ENCODE results near the gene PSAP.
"Not testable (repeated sequence)": the region's sequence is repeated elsewhere in the genome, so short reads cannot be mapped to it uniquely, and the experiment has no call there.

Gene PSAP
- 184 to 210 reads per million in 2 donors for total RNA-seq

GRCh38 chr10:71850743-71851464, at the start of gene PSAP:
Gene PSAP (minus strand): TSS chr10:71851251. CDS start chr10:71851221, 30 bp downstream.
- DNase-seq: peak; percentile 97 to 98 (median 97)

GRCh38 chr10:71900441-71901180, 49.6 kb upstream of the PSAP start:
- DNase-seq: no peak

- no peak for DNase-seq
These were observed 48.8 kb upstream of the PSAP start for GRCh38 chr10:71899665-71900412.

- DNase-seq: not testable (repeated sequence)
These were observed 47.3 kb upstream of the PSAP start for GRCh38 chr10:71898346-71898745.

- no peak for DNase-seq
These were observed 42.9 kb upstream of the PSAP start for GRCh38 chr10:71893920-71894319.

GRCh38 chr10:71893258-71893815, 42.3 kb upstream of the PSAP start:
- DNase-seq: no peak

- no peak for DNase-seq
These were observed 40.4 kb upstream of the PSAP start for GRCh38 chr10:71891437-71891836.

- DNase-seq: no peak
These were observed 38.4 kb upstream of the PSAP start for GRCh38 chr10:71889388-71889987.

- DNase-seq: peak in 3 of 5 experiments; percentile 7 to 58 (median 33)
These were observed 37.8 kb upstream of the PSAP start for GRCh38 chr10:71888623-71889387.

- no peak for DNase-seq
These were observed 37.2 kb upstream of the PSAP start for GRCh38 chr10:71888248-71888622.

- no peak for DNase-seq
These were observed 36.7 kb upstream of the PSAP start for GRCh38 chr10:71887743-71888142.

GRCh38 chr10:71882813-71883659, 32.0 kb upstream of the PSAP start:
- no peak for DNase-seq

GRCh38 chr10:71881647-71882355, 30.8 kb upstream of the PSAP start:
- no peak for DNase-seq

- DNase-seq: not testable (repeated sequence)
These were observed 30.2 kb upstream of the PSAP start for GRCh38 chr10:71881307-71881624.

GRCh38 chr10:71880425-71881306, 29.6 kb upstream of the PSAP start:
- DNase-seq: no peak

GRCh38 chr10:71878327-71879034, 27.4 kb upstream of the PSAP start:
- DNase-seq: peak in 1 of 5 experiments; percentile 26

- no peak for DNase-seq
These were observed 26.8 kb upstream of the PSAP start for GRCh38 chr10:71877821-71878220.

GRCh38 chr10:71874680-71875354, 23.8 kb upstream of the PSAP start:
- DNase-seq: not testable (repeated sequence)

Measured in T-helper 2 cell (primary cell).